ENCODE results near the gene TRAF2.
"Not testable (repeated sequence)": the region's sequence is repeated elsewhere in the genome, so short reads cannot be mapped to it uniquely, and the experiment has no call there.

GRCh38 chr9:136869611-136870010 lies 16.7 kb upstream of the TRAF2 start:
- not testable (repeated sequence) for TF ChIP-seq CTCF (IDR thresholded peaks at IDR 0.05; ENCODE audit: insufficient read depth, low read length); POLR2AphosphoS5 (IDR thresholded peaks at IDR 0.05; ENCODE audit: low read depth); REST (IDR thresholded peaks at IDR 0.05; ENCODE audit: insufficient replicate concordance, low read depth); SPI1 (IDR thresholded peaks at IDR 0.05; ENCODE audit: borderline replicate concordance, low read depth)
